Lower leg skin (tissue), 4 donors: ENCODE results near the gene DENND6A. TPM values are rescaled to one million over a fixed set of nuclear protein-coding genes. Genes with fewer than 3 reads are reported as not detected.
"Not testable (repeated sequence)": the region's sequence is repeated elsewhere in the genome, so short reads cannot be mapped to it uniquely, and the experiment has no call there.

Experiments
- DNase-seq, 2 donors: peaks; one replicate each; pipeline ENCODE4 v3.0.0-alpha.2; 2019; ENCODE audit warnings: low spot score in 2 of 2
- H3K4me3 ChIP-seq: fragments of 200-600 bp; sonication (generic); 2 replicates; pipeline ENCODE4 v1.5.1; 2017; ENCODE audit warnings: mild to moderate bottlenecking, low read depth; ENCODE audit not compliant: poor library complexity, severe bottlenecking
- CTCF ChIP-seq, 3 donors: fragments of 450-650 bp; IDR thresholded peaks; one replicate each; pipeline ENCODE4 v1.5.1; 2016; ENCODE audit warnings: antibody characterized with exemption in 3 of 3, mild to moderate bottlenecking in 3 of 3, moderate library complexity in 2 of 3
- POLR2A ChIP-seq, 2 donors: fragments of 450-650 bp; IDR thresholded peaks; one replicate each; pipeline ENCODE4 v1.6.1; 2016 to 2017; ENCODE audit warnings: antibody characterized with exemption in 2 of 2, mild to moderate bottlenecking in 1 of 2, moderate library complexity in 1 of 2
- WGBS, 2 donors: methylation state at CpG; one replicate each; pipeline ENCODE4 v1.1.5; 2018; 5-methylcytosine and 5-hydroxymethylcytosine counted together
- intact Hi-C: fragments of 100-400 bp; cut with DNase I; formaldehyde crosslinking; loops from one replicate; pipeline ENCODE4 v1.15.0; 2023; ENCODE audit warnings: low total_unique reads
- total RNA-seq, 4 donors: library from RNA; depleted of rRNA; stranded (reverse); fragments of >200 nt; gene quantifications; one replicate each; pipeline ENCODE4 v1.1.0, GENCODE V29; 2016

Gene DENND6A
- total RNA-seq, 4 donors from 2014 or later: 16.1 to 38.2 (median 24.7) TPM

GRCh38 chr3:57701781-57702180 is 8.9 kb upstream of the DENND6A start:
- intact Hi-C loops: no loop called here
- no peak for DNase-seq
- 90% methylated on average over 6 of the region's 6 CpGs for WGBS, 2 donors
- TF ChIP-seq POLR2A (IDR thresholded peaks at IDR 0.05) (no peak), CTCF (IDR thresholded peaks at IDR 0.05) (no peak)
- H3K4me3 ChIP-seq: no peak overlapping the region

GRCh38 chr3:57700737-57701136 is 7.9 kb upstream of the DENND6A start:
- TF ChIP-seq POLR2A (IDR thresholded peaks at IDR 0.05) (no peak), CTCF (IDR thresholded peaks at IDR 0.05) (no peak)
- WGBS, 2 donors: 83 to 93% methylated on average over 9 of the region's 9 CpGs
- H3K4me3 ChIP-seq: no peak overlapping the region
- no peak for DNase-seq
- intact Hi-C loops: no loop called here

GRCh38 chr3:57699591-57699990 is 6.7 kb upstream of the DENND6A start:
- no peak for DNase-seq
- 86 to 91% methylated on average over 2 of the region's 2 CpGs for WGBS, 2 donors
- H3K4me3 ChIP-seq: no peak overlapping the region
- intact Hi-C loops: no loop called here
- TF ChIP-seq POLR2A (IDR thresholded peaks at IDR 0.05) (no peak), CTCF (IDR thresholded peaks at IDR 0.05) (no peak)

GRCh38 chr3:57696801-57697321 is 4.0 kb upstream of the DENND6A start:
- H3K4me3 ChIP-seq: no peak overlapping the region
- DNase-seq: no peak
- 35 to 47% methylated on average over 3 of the region's 3 CpGs for WGBS, 2 donors
- intact Hi-C loops: no loop called here
- TF ChIP-seq POLR2A (IDR thresholded peaks at IDR 0.05): no peak

GRCh38 chr3:57694146-57694545 is 1.3 kb upstream of the DENND6A start:
- H3K4me3 ChIP-seq: no peak overlapping the region
- intact Hi-C loops: loop anchor here (5.0 kb wide), 1 partner anchor 63 kb away; the partner anchor contains the start of gene SLMAP
- 87 to 91% methylated on average over 13 of the region's 13 CpGs for WGBS, 2 donors
- no peak for DNase-seq
- TF ChIP-seq POLR2A (IDR thresholded peaks at IDR 0.05): no peak
- no peak for TF ChIP-seq CTCF (IDR thresholded peaks at IDR 0.05)

- intact Hi-C loops: loop anchor here (5.0 kb wide), 1 partner anchor 65 kb away; the partner anchor contains the start of gene SLMAP
- 0% methylated on average over 9 of the region's 9 CpGs for WGBS, 2 donors
- H3K4me3 ChIP-seq: peak overlapping the region; percentile 94
- not testable (repeated sequence) for DNase-seq
Measured at GRCh38 chr3:57692133-57692395, 813 bp downstream of the DENND6A start.

GRCh38 chr3:57691411-57692132 is 1.3 kb downstream of the DENND6A start:
- H3K4me3 ChIP-seq: peak overlapping the region; percentile 94
- TF ChIP-seq POLR2A (IDR thresholded peaks at IDR 0.05) (no peak), CTCF (IDR thresholded peaks at IDR 0.05) (no peak)
- intact Hi-C loops: loop anchor here (5.0 kb wide), 1 partner anchor 66 kb away; the partner anchor contains the start of gene SLMAP
- no peak for DNase-seq
- 8 to 10% methylated on average over 19 of the region's 19 CpGs for WGBS, 2 donors
